ENCODE measurements around the gene NDC80.

DNA sequence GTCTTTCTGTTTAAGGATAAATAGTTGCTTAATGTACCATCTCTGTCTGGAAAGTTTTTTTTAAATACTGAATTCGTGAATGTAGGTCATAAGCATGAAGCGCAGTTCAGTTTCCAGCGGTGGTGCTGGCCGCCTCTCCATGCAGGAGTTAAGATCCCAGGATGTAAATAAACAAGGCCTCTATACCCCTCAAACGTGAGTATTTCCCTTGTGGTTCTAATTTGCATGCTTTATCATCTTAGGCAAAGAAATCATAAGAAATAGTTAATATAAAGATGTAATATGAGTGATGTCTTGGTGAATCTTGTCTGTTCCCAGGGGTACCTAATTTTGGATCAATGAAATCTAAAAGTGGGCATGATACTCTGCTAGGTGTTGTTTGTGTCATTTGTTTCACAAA is 1.5 kb downstream of the NDC80 start:
- TF ChIP-seq ETV6 (CRISPR knock-in tag; IDR thresholded peaks at IDR 0.05) (no peak), TEAD1 (CRISPR knock-in tag; IDR thresholded peaks at IDR 0.05) (no peak), SP1 (CRISPR knock-in tag; conservative IDR thresholded peaks at IDR 0.05) (no peak), ZNF317 (CRISPR knock-in tag; IDR thresholded peaks at IDR 0.05; ENCODE audit: borderline replicate concordance, low read depth) (no peak), ZNF232 (CRISPR knock-in tag; IDR thresholded peaks at IDR 0.05) (no peak), JUN (CRISPR knock-in tag; IDR thresholded peaks at IDR 0.05) (no peak), SOX15 (CRISPR knock-in tag; IDR thresholded peaks at IDR 0.05) (no peak), TCF7 (CRISPR knock-in tag; IDR thresholded peaks at IDR 0.05; ENCODE audit: low read depth) (no peak)
- TF ChIP-seq, protein P1, sequence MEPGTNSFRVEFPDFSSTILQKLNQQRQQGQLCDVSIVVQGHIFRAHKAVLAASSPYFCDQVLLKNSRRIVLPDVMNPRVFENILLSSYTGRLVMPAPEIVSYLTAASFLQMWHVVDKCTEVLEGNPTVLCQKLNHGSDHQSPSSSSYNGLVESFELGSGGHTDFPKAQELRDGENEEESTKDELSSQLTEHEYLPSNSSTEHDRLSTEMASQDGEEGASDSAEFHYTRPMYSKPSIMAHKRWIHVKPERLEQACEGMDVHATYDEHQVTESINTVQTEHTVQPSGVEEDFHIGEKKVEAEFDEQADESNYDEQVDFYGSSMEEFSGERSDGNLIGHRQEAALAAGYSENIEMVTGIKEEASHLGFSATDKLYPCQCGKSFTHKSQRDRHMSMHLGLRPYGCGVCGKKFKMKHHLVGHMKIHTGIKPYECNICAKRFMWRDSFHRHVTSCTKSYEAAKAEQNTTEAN (CRISPR knock-in tag; IDR thresholded peaks at IDR 0.05): no peak
- TF ChIP-seq, protein P2, sequence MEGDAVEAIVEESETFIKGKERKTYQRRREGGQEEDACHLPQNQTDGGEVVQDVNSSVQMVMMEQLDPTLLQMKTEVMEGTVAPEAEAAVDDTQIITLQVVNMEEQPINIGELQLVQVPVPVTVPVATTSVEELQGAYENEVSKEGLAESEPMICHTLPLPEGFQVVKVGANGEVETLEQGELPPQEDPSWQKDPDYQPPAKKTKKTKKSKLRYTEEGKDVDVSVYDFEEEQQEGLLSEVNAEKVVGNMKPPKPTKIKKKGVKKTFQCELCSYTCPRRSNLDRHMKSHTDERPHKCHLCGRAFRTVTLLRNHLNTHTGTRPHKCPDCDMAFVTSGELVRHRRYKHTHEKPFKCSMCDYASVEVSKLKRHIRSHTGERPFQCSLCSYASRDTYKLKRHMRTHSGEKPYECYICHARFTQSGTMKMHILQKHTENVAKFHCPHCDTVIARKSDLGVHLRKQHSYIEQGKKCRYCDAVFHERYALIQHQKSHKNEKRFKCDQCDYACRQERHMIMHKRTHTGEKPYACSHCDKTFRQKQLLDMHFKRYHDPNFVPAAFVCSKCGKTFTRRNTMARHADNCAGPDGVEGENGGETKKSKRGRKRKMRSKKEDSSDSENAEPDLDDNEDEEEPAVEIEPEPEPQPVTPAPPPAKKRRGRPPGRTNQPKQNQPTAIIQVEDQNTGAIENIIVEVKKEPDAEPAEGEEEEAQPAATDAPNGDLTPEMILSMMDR (IDR thresholded peaks at IDR 0.05): no peak
- TF ChIP-seq, protein P3, sequence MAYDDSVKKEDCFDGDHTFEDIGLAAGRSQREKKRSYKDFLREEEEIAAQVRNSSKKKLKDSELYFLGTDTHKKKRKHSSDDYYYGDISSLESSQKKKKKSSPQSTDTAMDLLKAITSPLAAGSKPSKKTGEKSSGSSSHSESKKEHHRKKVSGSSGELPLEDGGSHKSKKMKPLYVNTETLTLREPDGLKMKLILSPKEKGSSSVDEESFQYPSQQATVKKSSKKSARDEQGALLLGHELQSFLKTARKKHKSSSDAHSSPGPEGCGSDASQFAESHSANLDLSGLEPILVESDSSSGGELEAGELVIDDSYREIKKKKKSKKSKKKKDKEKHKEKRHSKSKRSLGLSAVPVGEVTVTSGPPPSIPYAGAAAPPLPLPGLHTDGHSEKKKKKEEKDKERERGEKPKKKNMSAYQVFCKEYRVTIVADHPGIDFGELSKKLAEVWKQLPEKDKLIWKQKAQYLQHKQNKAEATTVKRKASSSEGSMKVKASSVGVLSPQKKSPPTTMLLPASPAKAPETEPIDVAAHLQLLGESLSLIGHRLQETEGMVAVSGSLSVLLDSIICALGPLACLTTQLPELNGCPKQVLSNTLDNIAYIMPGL (CRISPR knock-in tag; IDR thresholded peaks at IDR 0.05): no peak
- TF ChIP-seq, protein P4, sequence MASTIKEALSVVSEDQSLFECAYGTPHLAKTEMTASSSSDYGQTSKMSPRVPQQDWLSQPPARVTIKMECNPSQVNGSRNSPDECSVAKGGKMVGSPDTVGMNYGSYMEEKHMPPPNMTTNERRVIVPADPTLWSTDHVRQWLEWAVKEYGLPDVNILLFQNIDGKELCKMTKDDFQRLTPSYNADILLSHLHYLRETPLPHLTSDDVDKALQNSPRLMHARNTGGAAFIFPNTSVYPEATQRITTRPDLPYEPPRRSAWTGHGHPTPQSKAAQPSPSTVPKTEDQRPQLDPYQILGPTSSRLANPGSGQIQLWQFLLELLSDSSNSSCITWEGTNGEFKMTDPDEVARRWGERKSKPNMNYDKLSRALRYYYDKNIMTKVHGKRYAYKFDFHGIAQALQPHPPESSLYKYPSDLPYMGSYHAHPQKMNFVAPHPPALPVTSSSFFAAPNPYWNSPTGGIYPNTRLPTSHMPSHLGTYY (CRISPR knock-in tag; IDR thresholded peaks at IDR 0.05): no peak

Data from WTC11 (cell line).